GM18517 (cell line): ENCODE results near the gene CACNA2D3.

Experiments used
- ATAC-seq: cut with Tn5 transposase; IDR thresholded peaks from one replicate; pipeline ENCODE4 v1.9.1; 2021; ENCODE audit warnings: mild to moderate bottlenecking, moderate library complexity; ENCODE audit not compliant: unreplicated experiment

Gene CACNA2D3

DNA sequence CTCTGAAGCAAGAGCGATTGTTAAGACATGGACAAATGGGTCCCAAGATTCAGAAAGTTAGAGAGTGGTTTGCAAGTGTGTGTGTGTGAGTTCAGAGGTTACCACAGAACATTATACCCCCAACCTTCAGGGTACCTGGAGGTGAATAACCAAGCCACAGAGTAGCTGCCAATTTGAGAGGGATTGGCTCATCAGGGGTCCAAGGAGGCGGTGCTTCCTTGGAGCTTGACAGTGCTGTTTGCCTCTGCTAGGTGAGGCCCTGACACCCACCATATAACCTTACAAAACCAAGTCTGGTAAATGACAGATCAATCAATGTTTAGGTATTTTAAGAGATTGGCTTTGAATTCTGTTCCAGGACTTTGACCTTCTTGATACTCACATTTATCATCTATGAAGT is 769.8 kb downstream of the CACNA2D3 start:
- no peak for ATAC-seq

DNA sequence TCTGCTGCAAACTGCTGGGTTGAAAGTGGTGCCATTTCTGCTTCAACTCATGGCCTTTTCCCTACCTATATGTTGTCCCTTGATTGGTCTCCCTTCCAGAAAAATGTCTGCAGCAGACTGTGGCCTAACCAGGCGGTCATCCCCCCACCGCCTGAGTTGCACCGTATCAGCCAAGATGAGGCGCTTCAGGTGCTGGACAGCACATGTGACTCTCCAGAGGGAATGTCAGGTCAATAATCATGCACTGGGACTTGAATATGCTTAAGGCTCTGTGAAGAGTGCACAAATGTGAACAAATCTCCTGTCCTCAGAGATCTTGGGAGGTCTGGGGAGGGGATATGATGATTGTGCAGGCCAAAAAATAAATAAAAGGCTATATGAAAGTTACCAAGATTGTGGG is 773.3 kb downstream of the CACNA2D3 start:
- no peak for ATAC-seq

DNA sequence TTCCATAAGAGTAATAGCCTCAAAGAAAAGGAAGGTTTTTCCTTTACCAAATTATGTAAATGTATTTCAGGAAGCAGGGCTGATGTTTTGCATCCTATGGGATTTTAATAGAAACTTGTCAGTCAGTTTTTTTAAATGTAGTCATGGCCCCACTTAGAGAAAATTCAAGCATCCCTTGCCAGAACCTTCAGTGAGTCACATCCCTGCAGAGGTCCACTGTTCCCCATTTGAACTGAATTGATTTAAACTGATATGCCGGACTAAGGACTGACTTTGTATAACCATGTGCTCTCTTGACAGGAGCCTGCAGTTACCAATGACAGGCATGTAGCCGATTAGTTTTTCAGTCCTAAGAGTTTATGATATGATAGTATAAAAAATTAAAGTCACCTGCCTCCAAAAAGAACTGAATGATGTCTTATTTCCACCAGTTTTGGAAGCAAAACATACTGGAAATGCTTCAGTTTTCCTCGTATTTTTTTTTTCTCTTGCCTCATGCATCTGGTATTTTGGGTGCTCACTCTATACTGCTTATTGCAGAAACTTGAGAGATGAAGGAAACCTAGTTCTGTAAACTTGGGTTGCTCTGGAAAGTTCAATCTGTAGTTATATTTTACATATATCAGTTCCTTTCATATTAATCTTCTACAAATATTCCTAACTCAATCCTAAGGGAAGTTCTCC is 774.8 kb downstream of the CACNA2D3 start:
- no peak for ATAC-seq

DNA sequence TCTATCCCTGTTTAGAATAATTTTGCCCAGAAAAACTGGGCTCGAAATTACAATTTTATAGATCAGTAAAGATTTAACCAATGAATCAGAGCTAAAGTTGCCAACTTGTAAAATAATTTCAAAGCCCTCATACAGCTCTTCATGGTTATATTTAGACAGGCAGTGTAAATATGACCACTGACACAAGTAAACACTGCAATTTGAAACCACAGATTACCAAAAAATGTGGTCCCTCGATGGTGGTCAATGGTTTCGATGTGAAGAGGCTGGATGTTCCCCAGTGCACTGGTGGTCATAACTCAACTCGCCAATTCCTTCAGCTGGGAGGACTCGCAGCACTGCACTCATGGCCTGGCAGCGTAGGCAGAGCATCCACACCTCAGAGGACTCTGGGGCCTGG is 776.9 kb downstream of the CACNA2D3 start:
- ATAC-seq, result no peak

DNA sequence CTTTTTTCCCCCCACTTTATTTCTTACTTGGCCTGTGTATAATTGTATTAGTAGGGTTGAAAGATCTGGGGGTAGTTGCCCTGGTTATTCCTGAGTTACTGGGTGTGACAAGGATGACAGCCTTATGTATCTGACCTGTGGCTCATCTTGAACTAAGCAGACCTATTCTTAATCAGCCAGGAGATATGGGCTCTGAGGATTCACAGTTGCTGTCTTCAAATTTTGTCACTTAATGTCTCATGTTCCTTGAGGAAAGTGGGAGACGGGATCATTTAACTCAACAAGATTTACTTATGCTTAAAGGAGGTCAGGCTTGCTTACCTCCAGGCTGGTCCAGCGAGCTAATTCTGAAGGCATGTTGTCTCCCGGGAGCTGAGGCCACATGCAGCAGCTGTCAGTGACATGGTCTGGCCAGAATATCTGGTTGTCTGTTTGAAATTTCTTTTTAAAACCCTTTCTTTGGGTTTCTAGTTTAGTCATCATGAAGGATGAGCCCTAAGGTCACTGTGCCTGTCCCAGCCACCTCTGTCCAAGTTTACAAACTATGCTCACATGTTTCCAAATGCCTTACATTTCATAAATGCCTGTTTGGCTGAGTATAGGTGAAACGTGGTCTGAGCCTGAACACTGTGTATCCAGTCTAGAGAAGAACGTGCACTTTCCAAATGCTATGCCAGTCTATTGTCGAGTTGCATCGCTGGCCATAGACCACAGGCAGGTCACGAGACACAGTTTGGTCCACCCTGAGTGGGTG is 778.7 kb downstream of the CACNA2D3 start:
- no peak for ATAC-seq

DNA sequence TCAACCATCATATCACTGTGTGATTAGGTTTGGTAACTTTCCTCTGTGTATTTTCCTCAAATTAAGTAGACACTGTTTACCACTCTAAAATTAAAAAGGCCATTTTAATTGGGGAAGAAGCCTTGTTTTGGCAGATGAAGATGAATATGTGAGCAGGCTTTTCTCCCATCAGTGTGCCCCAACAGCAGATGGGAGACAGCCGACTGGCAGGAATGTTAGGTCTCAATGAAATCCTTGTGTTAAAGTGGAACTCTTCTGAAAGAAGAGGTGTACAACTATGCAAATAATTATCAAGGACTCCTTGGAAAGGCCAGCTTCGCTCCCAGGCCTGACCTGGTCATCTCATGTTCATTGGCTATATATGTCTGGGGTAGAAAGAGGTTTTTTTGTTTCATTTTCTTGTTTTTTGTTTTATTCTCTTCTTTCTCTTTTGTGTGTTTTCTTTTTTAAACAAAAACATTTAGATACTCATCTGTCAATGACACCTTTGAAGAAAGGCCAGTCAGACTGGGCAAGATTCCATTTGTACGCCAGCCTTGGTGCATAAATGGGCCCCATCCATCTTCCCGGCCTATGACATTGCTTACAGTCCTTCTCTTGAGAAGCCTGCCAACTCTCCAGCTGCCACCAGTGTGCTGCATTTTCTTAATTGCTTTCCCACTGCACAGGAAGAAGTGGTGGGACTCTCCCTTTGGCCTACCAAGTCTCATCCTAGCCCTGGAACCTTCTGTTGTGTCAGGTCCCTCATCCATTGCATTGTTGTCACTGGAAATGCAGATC is 779.7 kb downstream of the CACNA2D3 start:
- ATAC-seq, result no peak

DNA sequence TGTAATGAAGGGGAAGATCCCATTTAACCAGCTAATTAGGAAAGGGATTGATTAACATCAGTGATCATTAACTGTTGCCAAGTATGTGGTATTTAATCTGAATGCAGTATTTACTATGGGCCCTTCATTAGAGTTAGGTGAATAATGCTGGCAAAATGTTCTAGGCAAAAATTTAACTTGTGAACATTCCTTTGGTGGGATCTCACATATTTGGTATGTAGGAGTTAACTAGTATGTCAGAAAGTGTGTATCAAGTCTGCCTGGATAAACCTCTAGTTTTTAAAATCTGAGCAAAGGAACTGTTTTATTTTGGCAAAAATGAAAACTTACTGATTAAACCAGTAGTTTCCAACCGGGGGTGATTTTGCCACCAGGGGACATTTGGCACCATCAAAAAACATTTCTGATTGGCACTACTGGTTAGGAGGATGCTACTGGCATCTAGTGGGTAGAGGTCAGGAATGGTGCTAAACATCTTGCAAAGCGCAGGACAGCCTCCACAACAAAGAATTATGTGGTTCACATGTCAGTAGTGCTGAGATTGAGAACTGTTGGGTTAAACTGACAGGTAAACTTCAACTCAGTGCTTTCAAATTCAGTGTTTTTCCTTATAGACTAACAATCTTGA is 783.0 kb downstream of the CACNA2D3 start:
- ATAC-seq, result no peak

DNA sequence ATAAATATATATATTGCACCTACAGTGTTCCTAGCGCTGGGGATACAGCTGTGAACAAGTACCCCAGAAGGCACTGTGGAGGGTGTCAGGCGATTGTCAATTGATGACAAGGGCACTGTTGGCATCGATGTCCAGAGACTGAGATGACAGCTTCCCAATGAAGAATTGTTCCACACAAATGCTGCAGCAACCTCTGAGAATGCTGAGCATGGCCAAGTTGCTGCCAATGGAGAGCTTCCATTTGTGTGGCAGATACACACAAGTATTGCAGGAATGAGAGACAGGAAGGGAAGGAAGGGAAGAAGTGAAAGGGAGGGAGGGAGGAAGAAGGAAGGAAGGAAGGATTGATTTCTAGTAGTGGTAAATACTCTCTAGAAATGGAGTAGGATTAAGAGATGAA is 783.6 kb downstream of the CACNA2D3 start:
- no peak for ATAC-seq

DNA sequence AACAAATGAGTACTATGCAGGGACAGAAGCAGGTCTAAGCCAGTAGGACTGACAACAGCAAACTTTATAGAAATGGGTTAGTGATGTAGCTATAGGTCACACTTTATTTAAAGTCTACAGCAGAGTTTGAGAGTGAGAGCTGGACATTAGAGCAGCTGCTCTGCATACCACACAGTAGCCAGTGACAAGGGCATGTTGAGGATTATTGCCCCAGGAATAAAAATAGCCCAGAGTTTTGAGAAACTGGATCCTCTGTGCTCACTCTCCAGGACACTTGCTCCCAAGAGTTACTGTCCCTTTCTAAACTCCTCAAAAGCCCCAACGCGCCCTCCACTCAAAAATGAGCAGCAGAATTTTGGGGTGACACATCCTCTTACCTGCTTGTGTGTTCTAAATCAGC is 784.4 kb downstream of the CACNA2D3 start:
- ATAC-seq, result no peak

DNA sequence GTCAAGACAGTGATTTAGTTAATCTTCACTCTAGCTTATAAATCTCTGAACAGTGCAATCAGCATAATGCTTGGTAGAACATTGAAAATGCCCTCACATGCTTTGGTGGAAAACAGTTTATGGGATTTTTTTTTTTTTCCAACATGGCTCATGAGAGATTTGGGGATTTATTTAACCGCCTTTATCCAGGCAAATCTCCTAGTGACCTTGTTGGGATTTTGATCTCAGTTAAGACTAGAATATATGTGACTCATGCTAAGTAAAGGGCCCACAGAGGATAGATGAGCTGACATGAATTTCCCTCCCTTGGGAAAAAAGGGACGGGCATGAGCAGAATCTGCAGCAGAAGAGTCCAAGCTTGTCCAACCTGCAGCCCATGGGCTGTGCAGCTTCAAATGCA is 786.8 kb downstream of the CACNA2D3 start:
- no peak for ATAC-seq

DNA sequence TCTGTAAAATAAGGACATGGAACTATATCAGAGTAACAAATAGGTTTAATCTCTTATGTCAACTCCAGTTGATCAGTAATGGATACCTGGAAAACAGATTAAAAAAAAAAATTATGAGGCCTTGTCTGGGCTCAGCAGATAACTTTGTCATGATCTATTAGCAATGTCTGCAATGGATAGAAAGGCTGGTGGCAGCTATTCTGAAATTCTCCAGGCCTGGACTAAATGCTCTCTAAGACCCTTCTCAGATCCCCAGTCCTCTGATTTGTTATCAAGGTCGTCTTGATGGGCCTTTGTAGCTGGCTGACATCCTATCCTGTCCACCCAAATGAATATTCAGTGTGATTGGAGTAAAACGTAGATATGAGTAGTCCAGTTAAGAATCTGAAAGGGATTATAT is 791.8 kb downstream of the CACNA2D3 start:
- no peak for ATAC-seq

DNA sequence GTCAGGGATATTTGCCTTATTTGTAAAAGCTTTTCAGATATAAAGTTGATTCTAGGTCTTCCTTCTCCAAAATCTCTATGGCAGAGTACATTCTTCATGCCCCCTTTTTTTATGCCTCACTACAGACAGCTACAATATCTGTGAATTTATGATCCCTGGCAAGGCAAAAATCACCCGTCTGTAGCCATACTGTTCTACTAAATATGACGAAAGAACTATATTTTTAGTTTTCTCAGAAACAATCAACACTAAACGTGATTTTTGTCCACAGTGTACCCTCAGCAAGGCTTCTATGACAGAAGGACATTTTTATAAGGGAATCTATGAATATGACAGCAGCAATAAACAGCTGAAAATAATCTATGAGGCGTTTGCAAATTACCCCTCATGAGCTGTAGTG is 792.8 kb downstream of the CACNA2D3 start:
- no peak for ATAC-seq

DNA sequence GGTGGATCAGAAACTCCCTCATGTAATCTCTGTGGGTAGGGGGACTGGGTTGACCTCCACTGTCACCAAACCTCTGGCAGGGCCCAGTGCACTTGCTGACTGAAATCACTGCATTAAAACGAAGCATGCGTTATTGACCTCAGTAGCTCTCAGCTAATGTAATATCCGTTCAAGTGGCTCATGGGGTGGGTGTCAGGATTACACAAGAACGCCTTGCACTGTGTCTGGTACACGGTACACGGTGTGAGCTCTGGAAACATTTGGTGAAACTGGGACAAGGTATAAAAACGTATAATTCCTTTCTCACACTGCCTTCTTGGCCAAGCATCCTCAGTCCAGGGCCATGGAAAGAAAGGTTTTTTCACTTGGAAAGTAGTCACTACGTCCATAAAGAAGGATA is 793.6 kb downstream of the CACNA2D3 start:
- no peak for ATAC-seq

DNA sequence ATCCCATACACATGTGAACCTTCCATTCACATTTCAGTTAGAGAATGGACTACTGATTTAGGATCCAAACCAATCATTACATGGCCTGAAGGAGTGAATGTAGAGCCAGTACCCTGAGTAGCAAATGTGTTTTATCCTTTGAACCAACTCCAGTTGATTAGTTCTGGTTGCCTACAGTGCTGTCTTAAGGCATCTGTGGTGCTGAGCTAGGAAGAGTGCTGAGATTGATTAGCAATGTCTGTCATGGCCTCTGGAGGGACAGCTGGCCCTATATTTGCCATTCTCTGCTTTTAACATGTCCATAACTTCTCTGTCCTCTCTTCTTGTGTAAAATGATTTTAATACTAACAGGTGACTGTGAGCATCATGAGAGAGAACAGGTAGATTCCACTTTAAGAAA is 794.4 kb downstream of the CACNA2D3 start:
- no peak for ATAC-seq

DNA sequence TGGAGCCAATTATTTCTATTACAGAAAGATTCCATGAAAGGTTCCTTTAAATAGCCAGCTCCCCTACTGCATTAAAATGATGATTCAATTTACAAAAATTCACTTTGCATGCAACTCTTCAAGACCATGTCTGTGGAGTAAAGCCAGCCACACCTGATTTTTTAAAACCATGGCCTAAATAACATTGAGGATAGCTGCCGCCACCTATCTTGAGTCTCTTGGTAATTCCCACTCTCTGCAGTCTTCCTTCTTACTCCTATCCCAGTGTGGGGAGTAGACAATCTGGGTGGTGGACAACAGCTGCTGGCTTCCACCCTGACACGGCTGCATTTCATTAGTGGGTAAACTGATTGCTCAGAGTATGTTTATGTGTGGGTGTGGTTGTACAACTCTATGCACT is 794.8 kb downstream of the CACNA2D3 start:
- no peak for ATAC-seq

DNA sequence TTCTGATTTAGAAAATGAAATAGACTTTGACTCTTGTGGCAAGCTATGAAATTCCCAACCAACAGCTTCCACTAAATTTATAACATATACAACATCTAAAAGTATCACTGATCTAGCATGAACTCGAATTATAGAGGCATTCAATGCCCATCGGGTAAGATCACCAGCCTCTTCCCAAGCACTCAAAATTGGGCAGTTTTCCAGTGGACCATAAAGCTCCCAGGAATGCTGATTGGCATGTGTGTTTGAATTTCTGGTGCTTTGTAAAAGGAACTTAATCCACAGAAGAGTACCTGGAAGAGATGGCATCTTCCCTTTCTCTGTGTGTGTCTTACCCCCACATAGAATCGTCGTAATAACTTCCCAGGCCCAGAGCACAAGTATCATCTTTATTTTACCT is 795.5 kb downstream of the CACNA2D3 start:
- no peak for ATAC-seq

DNA sequence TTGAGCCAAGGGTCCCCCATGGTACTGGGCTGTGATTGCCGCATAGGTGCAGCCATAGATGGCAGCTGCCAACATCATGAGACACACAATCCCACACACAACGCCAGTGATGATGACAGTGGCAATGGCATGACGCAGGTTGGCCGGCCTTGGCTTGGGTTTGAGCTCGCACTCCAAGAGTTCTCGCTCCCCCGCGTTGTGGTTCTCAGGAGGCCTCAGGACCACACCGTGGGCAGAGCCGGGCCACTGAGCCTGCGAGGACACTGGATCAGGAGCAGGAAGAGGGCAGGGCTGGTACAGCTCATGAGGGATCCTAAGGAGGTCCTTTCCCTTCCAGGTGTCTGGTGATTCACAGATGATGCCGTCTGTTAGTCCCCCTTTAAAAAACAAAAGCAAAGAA is 796.2 kb downstream of the CACNA2D3 start:
- no peak for ATAC-seq

DNA sequence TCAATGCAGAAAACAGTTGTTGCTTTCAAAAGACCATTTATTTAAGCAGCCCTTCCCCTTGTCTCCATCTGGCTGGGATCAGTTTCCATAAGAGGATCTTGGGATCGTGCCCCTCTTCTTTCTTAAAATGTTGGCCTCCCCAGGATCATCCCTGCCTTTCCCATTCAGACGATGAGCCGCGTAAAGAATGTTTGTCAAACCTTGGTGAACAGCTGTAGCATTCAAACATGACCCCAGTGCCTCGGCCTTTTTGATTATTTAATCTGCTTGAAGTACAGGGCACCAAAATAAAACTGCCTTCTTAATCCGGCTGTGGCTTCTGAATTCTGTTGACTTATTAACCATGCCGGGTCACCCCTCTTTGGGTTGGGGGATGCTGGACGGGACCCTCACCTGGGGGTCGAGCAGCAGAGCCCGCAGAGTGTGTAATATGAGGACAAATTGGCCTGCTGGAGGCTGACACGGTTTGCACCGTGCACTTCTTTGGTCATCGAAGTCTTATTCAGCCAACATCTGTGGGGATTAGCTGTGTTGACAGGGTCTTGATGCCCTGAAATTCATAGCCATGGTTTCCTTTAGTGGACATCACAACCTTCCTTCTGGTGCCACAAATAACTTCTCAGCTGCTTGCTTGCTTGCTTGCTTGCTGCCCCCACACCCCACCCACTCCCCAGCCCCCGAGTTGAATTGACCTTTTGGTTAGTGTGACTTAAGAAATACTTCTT is 805.9 kb downstream of the CACNA2D3 start, which contains the start of gene LRTM1:
TSS of gene LRTM1 (minus strand) at position 14 of the 725 bp plus-strand sequence. CDS start 148 bp downstream, outside the sequence.
- no peak for ATAC-seq

DNA sequence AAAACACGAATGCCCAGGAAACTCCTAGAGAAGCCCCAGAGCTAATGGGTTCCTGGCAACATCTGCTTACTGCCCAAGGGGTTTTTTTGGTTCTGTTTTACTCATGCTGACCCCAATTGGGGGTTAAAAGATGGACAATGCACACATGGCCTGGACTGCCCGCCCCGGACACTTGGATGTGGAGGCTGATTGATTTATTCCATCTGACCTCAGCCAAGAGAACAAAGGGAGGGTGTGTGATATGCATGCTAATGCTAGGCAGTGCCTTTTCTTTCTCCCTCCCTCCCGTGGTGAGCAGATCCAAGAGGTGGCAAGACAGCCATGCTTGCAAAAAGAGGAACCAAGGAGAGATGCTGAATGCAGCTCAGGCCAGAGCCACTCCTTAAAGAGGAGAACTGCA is 808.8 kb downstream of the CACNA2D3 start:
- no peak for ATAC-seq

DNA sequence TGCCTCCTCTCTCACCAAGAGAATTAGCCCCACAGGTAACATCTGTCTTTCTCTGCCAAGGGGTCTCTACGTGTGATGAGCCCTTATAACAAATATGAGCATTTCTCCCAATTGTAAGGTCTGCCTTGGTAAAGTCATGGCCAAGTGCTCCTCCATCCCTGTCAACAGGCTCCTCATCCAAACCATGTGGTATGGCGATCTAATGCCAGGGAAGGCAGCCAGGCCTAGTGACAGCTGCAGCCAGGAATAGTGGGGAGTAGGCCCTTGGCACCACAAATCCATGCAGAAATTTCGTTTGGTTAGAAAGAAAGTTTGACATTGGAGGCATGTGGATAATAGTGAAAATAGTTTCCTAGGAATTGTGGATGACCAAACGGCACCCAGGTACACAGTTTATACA is 810.3 kb downstream of the CACNA2D3 start:
- ATAC-seq, result no peak

DNA sequence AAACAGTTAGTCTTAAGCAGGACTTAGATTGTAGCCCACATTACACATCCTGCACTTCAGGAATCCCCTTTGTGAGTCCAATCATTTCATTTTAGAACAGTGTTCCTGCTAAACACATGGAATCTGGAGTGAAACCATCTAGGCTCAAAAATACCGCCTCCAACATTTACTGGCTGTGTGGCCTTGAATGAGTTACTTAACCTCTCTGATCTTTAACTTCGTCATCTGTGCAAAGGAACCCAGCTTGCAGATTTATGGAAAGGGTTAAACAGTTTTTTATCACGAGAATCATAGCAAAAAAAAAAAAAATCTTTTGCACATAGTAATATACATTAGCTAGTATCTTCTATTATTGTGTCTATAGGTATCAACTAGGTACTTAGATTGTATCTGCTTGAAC is 813.5 kb downstream of the CACNA2D3 start:
- ATAC-seq, result no peak
